Ovary (tissue), 3 donors: ENCODE data around the gene CEP162.

Experiments used
- CTCF ChIP-seq, 3 donors: fragments of 450-650 bp in 2 of 3; fragments of 200-600 bp in 1 of 3; IDR thresholded peaks; one replicate each; pipeline versions ENCODE4 v1.5.1 to v1.8.0; 2016 to 2022; ENCODE audit warnings: antibody characterized with exemption in 3 of 3, mild to moderate bottlenecking in 1 of 3
- EP300 ChIP-seq: sonication (generic); formaldehyde crosslinking; IDR thresholded peaks from one replicate; pipeline ENCODE4 v1.6.1; 2017; ENCODE audit warnings: antibody characterized with exemption
- POLR2A ChIP-seq: fragments of 450-650 bp; IDR thresholded peaks from one replicate; pipeline ENCODE4 v1.6.1; 2017; ENCODE audit warnings: antibody characterized with exemption, mild to moderate bottlenecking, moderate library complexity
- donor health status: DM: no; HTN: no; CAD: no.

GRCh38 chr6:84103029-84103428 lies 124.4 kb downstream of the CEP162 start:
- TF ChIP-seq CTCF (IDR thresholded peaks at IDR 0.05) (no peak), POLR2A (no peak), EP300 (no peak)
